SKM-1 treated with dmso at 0.1 percent for 144 hours (cell line): ENCODE results near the gene DGAT2.
"Not testable (repeated sequence)": the region's sequence is repeated elsewhere in the genome, so short reads cannot be mapped to it uniquely, and the experiment has no call there.

Experiments
- DNase-seq: peaks from one replicate; lab custom pipeline; 2025; ENCODE audit not compliant: unreplicated experiment; lab: John Stamatoyannopoulos, UW

DGAT2 gene

GRCh38 chr11:75754933-75755332 lies 13.6 kb upstream of the DGAT2 start:
- not testable (repeated sequence) for DNase-seq

DNA sequence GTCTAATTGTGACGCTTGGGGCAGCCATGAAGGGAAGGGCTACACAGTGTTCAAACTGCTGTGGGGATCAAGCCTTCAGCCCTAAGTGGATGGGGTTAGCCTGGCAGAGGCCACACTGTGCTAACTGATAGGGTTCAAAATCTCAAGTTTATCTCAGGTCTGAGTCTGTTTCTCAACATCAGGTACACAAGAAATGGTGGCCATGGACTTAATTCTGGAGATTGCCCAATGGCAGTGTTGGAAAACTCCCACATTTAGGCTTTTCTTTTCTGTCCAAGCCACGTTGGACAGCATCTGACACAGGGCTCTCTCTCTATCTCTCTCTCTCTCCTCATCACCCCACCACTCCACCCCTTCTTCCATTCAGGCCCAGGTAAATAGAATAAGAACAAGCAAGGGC lies 10.9 kb upstream of the DGAT2 start:
- DNase-seq, result no peak

DNA sequence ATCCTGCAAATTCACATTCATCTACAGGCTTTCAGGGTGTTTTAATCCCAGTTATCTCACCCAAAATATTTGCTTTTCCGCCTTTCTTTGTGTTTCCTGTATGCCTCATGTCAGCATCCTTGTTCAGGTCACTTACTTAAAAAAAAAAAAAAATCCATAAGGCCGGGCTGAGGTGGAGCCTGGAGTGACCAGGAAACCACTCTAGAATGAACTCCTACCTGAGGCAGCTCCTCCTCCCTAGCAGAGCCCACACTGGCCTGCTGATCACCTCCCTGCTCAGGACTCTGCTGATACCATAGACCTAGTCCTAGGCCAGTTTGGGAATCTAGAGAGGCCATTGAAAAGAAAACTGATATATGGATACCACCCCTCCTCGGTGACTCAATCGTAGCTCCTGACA lies 8.7 kb upstream of the DGAT2 start:
- DNase-seq, result no peak

DNA sequence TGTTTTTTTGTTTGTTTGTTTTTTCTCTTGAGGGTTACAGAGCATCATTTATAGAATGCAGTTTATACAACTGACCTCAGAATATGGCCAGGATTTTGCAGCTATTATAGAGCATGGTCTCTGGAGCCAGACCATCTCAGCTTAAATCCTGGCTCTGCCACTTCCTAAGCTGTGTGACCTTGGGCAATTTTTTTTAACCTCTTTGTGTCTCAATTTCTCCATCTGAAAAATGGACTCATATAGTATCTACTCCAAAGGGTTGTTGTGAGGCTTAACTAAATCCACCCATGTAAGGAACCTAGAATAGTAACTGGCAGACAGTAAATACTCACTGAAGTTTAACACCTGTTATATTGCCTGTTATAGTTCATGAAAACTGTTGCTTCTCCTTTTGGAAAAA lies 8.3 kb upstream of the DGAT2 start:
- DNase-seq, result no peak

GRCh38 chr11:75760710-75761493 lies 7.7 kb upstream of the DGAT2 start:
- no peak for DNase-seq

DNA sequence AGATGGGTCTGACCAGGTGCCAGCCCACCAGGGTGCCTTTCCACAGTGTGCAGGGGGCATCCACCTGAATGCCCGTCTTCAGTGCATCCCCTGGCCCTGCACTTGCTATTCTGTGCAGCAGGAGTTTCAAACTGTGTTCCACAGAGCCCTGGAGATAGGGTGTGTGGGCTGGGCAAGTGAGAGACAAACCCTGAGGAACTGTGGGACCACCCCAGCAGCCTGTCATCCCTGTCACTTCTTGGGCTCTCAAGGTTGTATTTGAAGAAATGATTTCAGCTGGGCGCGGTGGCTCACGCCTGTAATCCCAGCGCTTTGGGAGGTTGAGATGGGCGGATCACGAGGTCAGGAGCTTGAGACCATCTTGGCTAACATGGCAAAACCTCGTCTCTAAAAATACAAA lies 6.4 kb upstream of the DGAT2 start:
- DNase-seq, result no peak

- peak; percentile 90 for DNase-seq
Observed at GRCh38 chr11:75762885-75763284, 5.7 kb upstream of the DGAT2 start.

DNA sequence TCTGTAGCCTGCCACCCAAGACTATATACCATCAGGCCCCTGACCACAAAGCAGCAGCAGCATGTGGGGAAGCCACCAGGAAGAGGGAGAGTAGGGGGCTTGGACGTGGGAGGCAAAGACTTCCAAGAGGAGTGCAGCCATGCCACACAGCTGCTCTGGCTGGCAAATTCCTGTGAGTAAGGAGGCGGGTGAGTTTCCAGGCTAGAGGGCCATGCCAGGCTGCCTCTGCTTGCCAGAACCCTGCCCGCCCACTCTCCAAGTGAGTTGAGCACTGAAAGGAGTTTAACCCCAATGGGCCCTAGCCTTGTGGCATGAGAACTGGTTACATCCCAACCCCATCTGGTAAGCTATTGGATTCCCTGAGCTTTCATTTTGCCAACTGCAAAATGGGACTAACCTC lies 4.7 kb upstream of the DGAT2 start:
- no peak for DNase-seq

GRCh38 chr11:75765116-75765515 lies 3.5 kb upstream of the DGAT2 start:
- no peak for DNase-seq

DNA sequence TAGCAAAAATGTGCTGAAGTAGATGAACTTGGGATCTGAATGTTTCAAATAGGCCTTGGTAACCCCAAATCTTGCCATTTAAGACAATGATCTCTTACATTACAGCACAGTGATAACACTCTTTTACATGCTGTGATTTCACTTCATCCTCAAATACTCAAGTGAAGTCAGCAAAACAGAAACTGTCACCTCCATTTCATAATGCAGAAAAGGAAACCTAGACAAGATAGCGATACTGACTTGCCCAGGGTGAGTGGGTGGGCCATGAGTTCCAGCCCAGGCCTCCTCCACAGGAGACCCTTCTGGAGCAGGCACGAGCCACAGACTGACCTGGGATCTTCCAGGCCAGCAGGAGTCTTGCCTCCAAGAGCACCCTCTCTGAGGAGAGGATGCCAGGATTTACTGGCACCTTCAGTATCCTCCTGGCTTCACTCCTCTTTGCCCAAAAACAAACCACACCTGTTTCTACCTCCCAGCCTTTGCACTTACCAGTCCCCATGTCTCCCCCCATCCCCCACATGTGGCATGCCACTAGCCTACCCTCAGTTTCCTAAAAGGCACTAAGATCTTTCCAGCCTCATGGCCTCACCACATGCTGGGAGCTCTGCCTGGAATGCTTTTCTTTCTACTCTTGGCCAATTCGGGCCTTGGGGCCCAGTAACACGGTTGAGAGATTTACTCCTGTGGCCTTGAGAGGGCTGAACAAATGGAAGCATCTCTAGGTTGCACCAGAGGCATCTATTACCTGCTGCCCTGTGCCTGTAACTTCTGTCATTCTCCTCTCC lies 1.9 kb upstream of the DGAT2 start:
- DNase-seq, result no peak

DNA sequence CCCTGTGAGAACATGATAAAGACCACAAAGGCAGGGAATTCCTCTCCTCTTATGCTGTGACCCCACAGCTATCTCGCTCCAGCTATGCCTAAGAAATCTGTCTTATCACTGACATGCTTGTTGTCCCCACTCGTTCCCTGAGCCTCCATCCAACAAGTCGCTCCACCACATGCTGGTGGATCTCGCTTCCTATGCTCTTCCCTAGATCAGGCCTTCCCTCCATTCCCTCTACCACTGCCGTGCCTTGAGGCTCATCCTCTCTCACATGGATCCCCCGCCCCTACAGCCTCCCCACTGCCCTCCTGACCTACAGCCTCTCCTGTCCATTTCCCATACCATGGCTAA lies 1.4 kb upstream of the DGAT2 start:
- no peak for DNase-seq

DNA sequence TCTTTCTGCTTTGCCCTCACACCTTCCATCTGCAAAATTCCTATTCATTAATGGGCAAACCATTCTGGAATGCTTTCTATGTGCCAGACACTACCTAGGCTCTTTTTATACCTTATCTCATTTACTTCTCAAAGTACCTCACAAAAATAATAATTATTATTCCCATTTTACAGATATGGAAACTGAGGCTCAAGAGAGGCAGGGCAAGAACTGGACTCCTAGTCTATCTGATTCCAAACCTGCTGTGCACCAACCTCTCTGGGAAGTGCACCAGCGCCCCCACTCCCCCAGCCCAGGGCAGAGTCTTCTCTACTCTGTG lies 826 bp upstream of the DGAT2 start:
- DNase-seq, result no peak

GRCh38 chr11:75768909-75769771 lies 562 bp downstream of the DGAT2 start:
- DNase-seq, result no peak

GRCh38 chr11:75770102-75770501 lies 1.5 kb downstream of the DGAT2 start:
- no peak for DNase-seq

- DNase-seq, result peak; percentile 89
Observed at GRCh38 chr11:75771646-75772410, 3.2 kb downstream of the DGAT2 start.

DNA sequence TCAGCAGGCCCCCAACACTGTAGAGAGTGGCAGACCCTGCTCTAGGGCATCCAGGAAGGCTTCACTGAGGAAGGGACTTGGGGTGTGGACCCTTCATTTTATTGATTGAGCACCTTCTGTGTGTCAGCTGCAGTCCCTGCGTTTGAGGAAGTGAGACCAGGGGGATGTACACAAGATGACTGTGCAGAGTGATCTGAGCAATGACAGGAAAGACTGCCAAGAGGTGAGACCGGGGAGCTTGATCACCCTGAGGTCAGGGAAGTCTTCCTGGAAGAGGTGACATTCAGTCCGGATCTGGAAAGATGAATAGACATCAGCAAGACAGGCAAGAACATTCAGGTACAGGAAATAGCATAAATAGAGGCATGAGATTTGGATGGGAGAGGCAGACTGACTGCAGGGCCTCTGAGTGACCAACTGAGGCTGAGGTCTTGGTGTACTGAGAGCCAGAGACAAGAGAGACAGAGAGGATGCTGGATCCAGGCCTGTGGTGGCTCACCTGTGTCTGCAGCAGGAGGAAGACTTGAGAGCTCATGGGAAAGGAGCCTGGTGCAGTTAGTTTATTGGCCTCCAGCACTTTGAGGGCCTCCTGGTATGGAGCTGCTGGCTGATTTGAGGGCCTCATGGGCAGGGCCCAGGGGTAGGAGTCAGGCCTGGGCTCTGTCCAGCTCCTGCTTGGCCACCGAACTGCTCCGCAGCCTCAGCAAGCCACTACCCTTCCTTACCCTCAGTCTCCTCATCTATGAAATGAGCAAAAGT lies 5.2 kb downstream of the DGAT2 start:
- DNase-seq, result peak; percentile 57

DNA sequence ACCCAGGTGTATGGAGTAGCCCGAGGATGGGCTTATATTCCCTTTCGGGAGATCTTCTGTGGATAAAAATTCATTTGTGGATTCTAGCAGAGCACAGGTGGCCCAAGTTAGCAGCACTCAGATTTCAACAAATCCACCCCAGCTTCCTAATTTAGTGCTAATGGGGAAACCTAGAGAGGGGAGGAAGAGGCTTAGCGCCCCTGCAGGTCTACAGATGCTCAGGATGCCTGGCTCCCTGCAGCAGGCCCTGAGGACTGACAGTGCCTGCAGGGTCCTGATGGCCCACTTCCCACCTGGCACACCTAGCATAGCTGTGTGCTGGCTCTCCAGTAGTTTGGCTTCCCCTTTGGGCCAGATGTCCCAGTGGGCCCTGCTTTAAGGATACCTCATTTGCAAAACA lies 6.5 kb downstream of the DGAT2 start:
- DNase-seq, result no peak

DNA sequence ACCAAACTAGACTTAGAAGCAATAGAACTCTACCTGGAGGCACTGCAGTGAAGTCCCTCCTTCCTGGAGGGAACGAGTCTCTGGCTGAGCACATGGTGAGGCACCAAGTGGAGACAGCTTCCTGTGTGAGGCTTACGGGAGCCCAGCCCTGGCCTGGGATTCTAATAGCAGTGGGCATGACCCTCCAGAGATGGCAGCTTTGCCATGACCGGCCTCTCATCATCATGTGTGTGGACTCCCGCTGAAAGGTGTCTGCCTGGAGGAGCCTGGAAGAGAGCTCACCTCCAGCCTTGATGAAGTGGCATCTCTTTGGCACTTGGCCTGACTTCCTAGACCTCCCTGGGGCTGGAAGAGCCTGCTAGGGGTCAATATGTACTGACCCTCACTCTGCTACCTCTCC lies 8.0 kb downstream of the DGAT2 start:
- DNase-seq, result no peak

DNA sequence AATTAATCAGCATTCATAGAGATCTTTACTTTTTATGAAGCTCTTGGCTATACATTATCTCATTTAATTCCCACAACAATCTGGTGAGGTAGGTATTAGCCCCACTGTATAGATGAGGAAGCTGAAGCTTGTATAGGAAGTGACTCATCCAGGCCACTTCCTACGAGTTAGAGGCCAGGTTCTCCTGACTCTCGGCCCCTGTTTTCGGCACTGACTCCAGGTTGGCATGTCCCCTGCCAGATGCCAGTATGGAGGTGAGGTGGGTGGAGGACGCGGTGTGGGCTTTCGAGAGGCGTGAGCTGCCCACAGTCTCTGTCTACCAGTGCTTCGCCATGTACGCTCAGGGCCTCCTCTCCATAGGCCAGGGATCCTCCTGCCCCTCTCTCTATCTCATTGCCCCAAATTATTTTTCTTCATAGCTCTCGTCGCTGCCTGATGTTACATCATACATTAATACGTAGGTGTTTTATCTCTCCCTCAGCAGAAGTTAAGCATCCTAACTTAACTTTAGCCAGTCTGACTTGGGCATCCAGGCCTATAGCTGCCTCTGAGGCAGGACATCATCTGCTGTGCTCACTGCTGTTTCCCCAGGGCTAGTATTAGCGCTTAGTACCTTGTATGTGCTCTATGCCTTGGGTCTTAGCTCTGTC lies 9.0 kb downstream of the DGAT2 start:
- peak; percentile 79 for DNase-seq

GRCh38 chr11:75778962-75779361 lies 10.4 kb downstream of the DGAT2 start:
- DNase-seq, result no peak
